ENCODE results near the gene NLGN1. TPM values are rescaled to one million over a fixed set of nuclear protein-coding genes. Genes with fewer than 3 reads are reported as not detected.

Gene NLGN1
- total RNA-seq, 1 experiment from 2014 or later = not detected

- no peak overlapping the region for H3K9ac ChIP-seq (ENCODE audit: low read length)
- H3K36me3 ChIP-seq (ENCODE audit: control insufficient read depth in 1 of 2, insufficient read depth in 2 of 2, low read length in 2 of 2) = no peaks in the 10 kb centered on the region
- DNase-seq (ENCODE audit: low read depth, low spot score) (no peak), ATAC-seq (no peak)
- no peak overlapping the region for H3K4me2 ChIP-seq (ENCODE audit: low read length)
- intact Hi-C loops (cut with micrococcal nuclease) = no loop called here
- H3K4me3 ChIP-seq (replicated peaks in 1 of 2; ENCODE audit: low read depth in 1 of 2, low read length in 2 of 2) = no peak overlapping the region
- H3K27me3 ChIP-seq (ENCODE audit: insufficient read depth, low read length) = no peaks in the 10 kb centered on the region
- BruUV-seq (replicated peaks) = no TSS peak
- H3K79me2 ChIP-seq (ENCODE audit: insufficient read depth, low read length) = no peaks in the 10 kb centered on the region
- no peak for TF ChIP-seq YY1 (IDR thresholded peaks at IDR 0.05; ENCODE audit: extremely low read depth, insufficient replicate concordance, low read depth, low read length)
- no peak for TF ChIP-seq TCF7L2 (IDR thresholded peaks at IDR 0.05; ENCODE audit: borderline replicate concordance, extremely low read depth, insufficient read depth, insufficient read length)
- TF ChIP-seq ELF1 (IDR thresholded peaks at IDR 0.05; ENCODE audit: borderline replicate concordance, low read depth) = no peak
- TF ChIP-seq SP1 (IDR thresholded peaks at IDR 0.05; ENCODE audit: low read depth) = no peak
- TF ChIP-seq EZH2 (IDR thresholded peaks at IDR 0.05) = no peak
- no peak for TF ChIP-seq EGR1 (IDR thresholded peaks at IDR 0.05; ENCODE audit: low read depth)
- no peak for TF ChIP-seq ZFX (IDR thresholded peaks at IDR 0.05)
- TF ChIP-seq CBX3 (IDR thresholded peaks at IDR 0.05; ENCODE audit: low read depth) = no peak
- TF ChIP-seq POLR2A (IDR thresholded peaks at IDR 0.05; ENCODE audit: borderline replicate concordance, extremely low read depth, insufficient read depth, insufficient read length) = no peak
- no peak for TF ChIP-seq RAD21 (IDR thresholded peaks at IDR 0.05; ENCODE audit: low read depth)
- no peak for TF ChIP-seq ZBTB33 (IDR thresholded peaks at IDR 0.05; ENCODE audit: extremely low read depth, insufficient replicate concordance, low read length)
- no peak for TF ChIP-seq ZNF274 (IDR thresholded peaks at IDR 0.05; ENCODE audit: low read depth, low read length)
- no peak for TF ChIP-seq SRF (IDR thresholded peaks at IDR 0.05; ENCODE audit: low read depth)
- no peak for TF ChIP-seq MAX (IDR thresholded peaks at IDR 0.05)
- TF ChIP-seq ATF3 (IDR thresholded peaks at IDR 0.05) = no peak
- TF ChIP-seq CTCF (IDR thresholded peaks at IDR 0.05 in 2 of 3, conservative IDR thresholded peaks at IDR 0.05 in 1 of 3; ENCODE audit: borderline replicate concordance in 1 of 3, insufficient read depth in 1 of 3, low read depth in 2 of 3, low read length in 2 of 3) = no peak
- no peak for TF ChIP-seq CEBPB (IDR thresholded peaks at IDR 0.05; ENCODE audit: low read depth)
- TF ChIP-seq REST (IDR thresholded peaks at IDR 0.05; ENCODE audit: low read depth) = no peak
- H3K4me1 ChIP-seq (ENCODE audit: control insufficient read depth in 1 of 2, insufficient read depth in 2 of 2, low read length in 2 of 2) = no peaks in the 10 kb centered on the region
- ChIA-PET RAD21 (ENCODE audit: low non-redundant PET in 1 of 2, low total read pairs in 2 of 2, uncharacterized antibody in 2 of 2, unreplicated experiment in 2 of 2) (no interaction called here), CTCF (no interaction called here), POLR2A (no interaction called here)
- H3K27ac ChIP-seq (ENCODE audit: low read depth, low read length) = no peak overlapping the region
- H4K20me1 ChIP-seq (ENCODE audit: insufficient read depth) = no peaks in the 10 kb centered on the region
- H3K9me3 ChIP-seq (ENCODE audit: control insufficient read depth in 1 of 2, insufficient read depth in 1 of 2, low read depth in 1 of 2, low read length in 2 of 2) = no peaks in the 10 kb centered on the region
- H3K9me2 ChIP-seq (ENCODE audit: insufficient read depth) = no peaks in the 10 kb centered on the region
- H2AFZ ChIP-seq (ENCODE audit: low read depth, low read length, poor library complexity, severe bottlenecking) = no peak overlapping the region
These were observed 67.6 kb downstream of the NLGN1 start for GRCh38 chr3:173465112-173465511.
